ENCODE measurements around the gene IGFN1.

Gene IGFN1

DNA sequence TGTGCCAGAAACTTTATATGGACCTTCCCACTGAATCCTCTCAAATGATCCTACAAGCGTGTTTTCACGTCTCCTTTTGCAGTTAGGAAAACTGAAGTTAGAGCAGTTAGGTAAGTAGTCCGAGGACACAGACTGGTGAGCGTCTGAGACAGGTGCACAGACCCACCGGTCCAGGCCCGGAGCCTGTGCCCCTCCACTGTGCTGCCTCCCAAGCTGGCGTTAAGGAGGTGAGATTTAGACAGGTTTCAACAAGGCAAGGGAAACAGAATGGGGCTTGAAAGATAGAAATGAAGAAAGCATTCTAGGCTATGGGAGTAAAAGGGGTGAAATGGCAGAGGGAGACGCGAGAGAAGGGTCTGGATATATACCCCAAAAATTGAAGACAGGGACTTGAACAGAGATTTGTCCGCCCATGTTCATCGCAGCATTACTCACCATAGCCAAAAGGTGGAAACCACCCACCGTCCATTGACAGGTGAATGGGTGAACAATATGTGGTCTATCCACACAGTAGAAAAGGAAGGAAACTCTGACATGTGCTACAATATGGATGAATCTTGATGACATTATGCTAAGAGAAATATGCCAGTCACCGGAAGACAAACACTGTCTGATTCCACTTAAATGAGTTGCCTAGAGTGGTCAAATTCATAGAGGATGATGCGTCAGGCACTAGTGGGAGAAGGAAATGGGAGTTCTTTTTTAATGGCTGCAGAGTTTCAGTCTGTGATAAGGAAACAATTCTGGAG is 77.0 kb downstream of the IGFN1 start:
- Histone ChIP-seq H3K9me3 (ENCODE audit: control insufficient read depth, insufficient read depth, low read depth, low read length) (no peaks in the 10 kb centered on the region), H3K4me1 (ENCODE audit: control insufficient read depth, insufficient read depth, low read length) (peaks cover 2% of the 10 kb centered on the region; the same call in 1 of the 2 replicates), H3K9ac (ENCODE audit: low read length) (no peak overlapping the region), H3K27me3 (ENCODE audit: control insufficient read depth, insufficient read depth, low read length) (no peaks in the 10 kb centered on the region; the same call in 1 of the 2 replicates), H3K27ac (ENCODE audit: low read depth, low read length) (no peak overlapping the region), H3K4me3 (ENCODE audit: low read depth, low read length) (no peak overlapping the region), H3K36me3 (ENCODE audit: control insufficient read depth, insufficient read depth, low read length) (no peaks in the 10 kb centered on the region)

GRCh38 chr1:201268604-201269151 is 78.1 kb downstream of the IGFN1 start:
- no peak overlapping the region for H3K27ac ChIP-seq (ENCODE audit: low read depth, low read length)
- H3K9ac ChIP-seq (ENCODE audit: low read length): no peak overlapping the region

GRCh38 chr1:201269281-201269680 is 78.7 kb downstream of the IGFN1 start:
- Histone ChIP-seq H3K4me1 (ENCODE audit: control insufficient read depth, insufficient read depth, low read length) (peaks cover 6% of the 10 kb centered on the region; the same call in 1 of the 2 replicates), H3K9ac (ENCODE audit: low read length) (no peak overlapping the region), H3K4me3 (ENCODE audit: low read depth, low read length) (no peak overlapping the region), H3K27ac (ENCODE audit: low read depth, low read length) (no peak overlapping the region), H3K9me3 (ENCODE audit: control insufficient read depth, insufficient read depth, low read depth, low read length) (no peaks in the 10 kb centered on the region), H3K27me3 (ENCODE audit: control insufficient read depth, insufficient read depth, low read length) (peaks cover 2% of the 10 kb centered on the region; the same call in 1 of the 2 replicates), H3K36me3 (ENCODE audit: control insufficient read depth, insufficient read depth, low read length) (no peaks in the 10 kb centered on the region)

More at GRCh38 chr1:201268604-201269151, 78.1 kb downstream of the IGFN1 start:
- H3K36me3 ChIP-seq (ENCODE audit: control insufficient read depth, insufficient read depth, low read length): no peaks in the 10 kb centered on the region
- H3K4me3 ChIP-seq (ENCODE audit: low read depth, low read length): no peak overlapping the region
- H3K27me3 ChIP-seq (ENCODE audit: control insufficient read depth, insufficient read depth, low read length): peaks cover 2% of the 10 kb centered on the region; the same call in 1 of the 2 replicates
- H3K4me1 ChIP-seq (ENCODE audit: control insufficient read depth, insufficient read depth, low read length): peaks cover 6% of the 10 kb centered on the region; the same call in 1 of the 2 replicates
- no peaks in the 10 kb centered on the region for H3K9me3 ChIP-seq (ENCODE audit: control insufficient read depth, insufficient read depth, low read depth, low read length)

GRCh38 chr1:201269900-201270410 is 79.3 kb downstream of the IGFN1 start:
- Histone ChIP-seq H3K27me3 (ENCODE audit: control insufficient read depth, insufficient read depth, low read length) (peaks cover 2% of the 10 kb centered on the region; the same call in 1 of the 2 replicates), H3K4me1 (ENCODE audit: control insufficient read depth, insufficient read depth, low read length) (peaks cover 6% of the 10 kb centered on the region; the same call in 1 of the 2 replicates), H3K27ac (ENCODE audit: low read depth, low read length) (no peak overlapping the region)

GRCh38 chr1:201270616-201271390 is 80.2 kb downstream of the IGFN1 start:
- Histone ChIP-seq H3K9ac (ENCODE audit: low read length) (no peak overlapping the region), H3K27me3 (ENCODE audit: control insufficient read depth, insufficient read depth, low read length) (peaks cover 2% of the 10 kb centered on the region; the same call in 1 of the 2 replicates), H3K27ac (ENCODE audit: low read depth, low read length) (no peak overlapping the region), H3K4me1 (ENCODE audit: control insufficient read depth, insufficient read depth, low read length) (peaks cover 6% of the 10 kb centered on the region; the same call in 1 of the 2 replicates), H3K4me3 (ENCODE audit: low read depth, low read length) (no peak overlapping the region), H3K9me3 (ENCODE audit: control insufficient read depth, insufficient read depth, low read depth, low read length) (no peaks in the 10 kb centered on the region), H3K36me3 (ENCODE audit: control insufficient read depth, insufficient read depth, low read length) (no peaks in the 10 kb centered on the region)

More at GRCh38 chr1:201269900-201270410, 79.3 kb downstream of the IGFN1 start:
- Histone ChIP-seq H3K9me3 (ENCODE audit: control insufficient read depth, insufficient read depth, low read depth, low read length) (no peaks in the 10 kb centered on the region), H3K9ac (ENCODE audit: low read length) (no peak overlapping the region), H3K36me3 (ENCODE audit: control insufficient read depth, insufficient read depth, low read length) (no peaks in the 10 kb centered on the region), H3K4me3 (ENCODE audit: low read depth, low read length) (no peak overlapping the region)

- Histone ChIP-seq H3K27me3 (ENCODE audit: control insufficient read depth, insufficient read depth, low read length) (peaks cover 2% of the 10 kb centered on the region; the same call in 1 of the 2 replicates), H3K27ac (ENCODE audit: low read depth, low read length) (no peak overlapping the region)
Measured at GRCh38 chr1:201272799-201273198, 82.2 kb downstream of the IGFN1 start.

DNA sequence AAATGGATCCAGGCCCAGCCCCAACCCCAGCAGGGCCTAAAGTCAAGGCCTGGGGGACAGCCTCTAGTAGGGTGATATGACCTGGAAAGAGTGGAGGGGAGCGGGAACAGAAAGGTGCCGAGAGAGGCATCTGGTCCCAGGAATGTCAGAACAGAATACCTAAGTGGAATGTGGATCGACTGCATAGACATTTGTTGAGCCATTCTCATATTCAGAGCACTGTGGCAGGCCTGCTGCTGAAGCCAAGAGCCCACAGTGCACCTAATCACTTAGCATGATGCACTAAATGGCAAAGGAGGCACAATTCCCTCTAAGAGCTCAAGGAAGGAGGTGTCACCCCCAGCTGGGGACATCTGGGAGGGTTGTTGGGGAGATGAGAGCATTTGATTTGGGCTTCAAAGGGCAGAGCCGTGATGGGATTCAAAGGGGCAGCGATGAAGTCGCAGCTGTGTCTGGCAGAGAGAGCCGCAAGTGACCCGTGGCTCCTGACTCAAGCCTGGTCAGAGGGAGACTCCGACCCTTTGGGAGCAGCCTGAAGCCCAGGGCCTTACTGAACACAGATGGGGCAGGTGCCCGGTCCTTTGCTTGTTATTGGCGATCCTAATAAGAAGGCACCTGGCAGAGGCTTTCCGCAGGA is 84.1 kb downstream of the IGFN1 start:
- Histone ChIP-seq H3K36me3 (ENCODE audit: control insufficient read depth, insufficient read depth, low read length) (no peaks in the 10 kb centered on the region), H3K9me3 (ENCODE audit: control insufficient read depth, insufficient read depth, low read depth, low read length) (no peaks in the 10 kb centered on the region), H3K27ac (ENCODE audit: low read depth, low read length) (no peak overlapping the region), H3K4me3 (ENCODE audit: low read depth, low read length) (no peak overlapping the region), H3K9ac (ENCODE audit: low read length) (no peak overlapping the region), H3K4me1 (ENCODE audit: control insufficient read depth, insufficient read depth, low read length) (peaks cover 6% of the 10 kb centered on the region; the same call in 1 of the 2 replicates), H3K27me3 (ENCODE audit: control insufficient read depth, insufficient read depth, low read length) (peaks cover 2% of the 10 kb centered on the region; the same call in 1 of the 2 replicates)

More at GRCh38 chr1:201272799-201273198, 82.2 kb downstream of the IGFN1 start:
- Histone ChIP-seq H3K36me3 (ENCODE audit: control insufficient read depth, insufficient read depth, low read length) (no peaks in the 10 kb centered on the region), H3K4me3 (ENCODE audit: low read depth, low read length) (no peak overlapping the region), H3K9ac (ENCODE audit: low read length) (no peak overlapping the region), H3K4me1 (ENCODE audit: control insufficient read depth, insufficient read depth, low read length) (peaks cover 6% of the 10 kb centered on the region; the same call in 1 of the 2 replicates), H3K9me3 (ENCODE audit: control insufficient read depth, insufficient read depth, low read depth, low read length) (no peaks in the 10 kb centered on the region)

GRCh38 chr1:201275253-201275666 is 84.6 kb downstream of the IGFN1 start:
- Histone ChIP-seq H3K4me3 (ENCODE audit: low read depth, low read length) (no peak overlapping the region), H3K27me3 (ENCODE audit: control insufficient read depth, insufficient read depth, low read length) (peaks cover 2% of the 10 kb centered on the region; the same call in 1 of the 2 replicates), H3K9ac (ENCODE audit: low read length) (no peak overlapping the region), H3K27ac (ENCODE audit: low read depth, low read length) (no peak overlapping the region), H3K4me1 (ENCODE audit: control insufficient read depth, insufficient read depth, low read length) (peaks cover 6% of the 10 kb centered on the region; the same call in 1 of the 2 replicates), H3K9me3 (ENCODE audit: control insufficient read depth, insufficient read depth, low read depth, low read length) (no peaks in the 10 kb centered on the region), H3K36me3 (ENCODE audit: control insufficient read depth, insufficient read depth, low read length) (no peaks in the 10 kb centered on the region)

DNA sequence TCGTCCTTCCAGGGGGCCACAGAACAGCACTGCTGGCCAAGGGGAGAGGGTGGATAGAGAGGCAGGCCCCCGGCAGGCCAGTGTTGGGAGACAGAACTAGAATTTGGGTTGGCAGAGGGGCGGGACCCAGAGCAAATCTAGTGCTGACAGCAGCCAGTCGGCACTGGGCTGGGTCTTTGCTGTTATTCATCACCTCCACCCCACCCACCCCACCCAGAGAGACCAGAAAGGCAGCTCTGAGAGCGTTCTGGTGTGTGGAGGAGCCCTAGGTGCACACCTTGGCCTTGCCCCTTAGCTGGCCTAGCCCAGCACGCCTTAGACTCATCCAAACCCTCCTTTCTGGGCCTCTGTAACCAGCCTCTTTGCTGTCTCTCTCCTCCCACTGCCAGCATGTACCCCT is 86.3 kb downstream of the IGFN1 start:
- H3K9me3 ChIP-seq (ENCODE audit: control insufficient read depth, insufficient read depth, low read depth, low read length): no peaks in the 10 kb centered on the region
- H3K27ac ChIP-seq (ENCODE audit: low read depth, low read length): no peak overlapping the region
- no peaks in the 10 kb centered on the region for H3K36me3 ChIP-seq (ENCODE audit: control insufficient read depth, insufficient read depth, low read length)
- H3K27me3 ChIP-seq (ENCODE audit: control insufficient read depth, insufficient read depth, low read length): peaks cover 15% of the 10 kb centered on the region
- H3K9ac ChIP-seq (ENCODE audit: low read length): no peak overlapping the region
- peaks cover 6% of the 10 kb centered on the region; the same call in 1 of the 2 replicates for H3K4me1 ChIP-seq (ENCODE audit: control insufficient read depth, insufficient read depth, low read length)
- no peak overlapping the region for H3K4me3 ChIP-seq (ENCODE audit: low read depth, low read length)

- H3K9me3 ChIP-seq (ENCODE audit: control insufficient read depth, insufficient read depth, low read depth, low read length): no peaks in the 10 kb centered on the region
- H3K4me1 ChIP-seq (ENCODE audit: control insufficient read depth, insufficient read depth, low read length): peaks cover 6% of the 10 kb centered on the region; the same call in 1 of the 2 replicates
- no peaks in the 10 kb centered on the region for H3K36me3 ChIP-seq (ENCODE audit: control insufficient read depth, insufficient read depth, low read length)
- no peak overlapping the region for H3K9ac ChIP-seq (ENCODE audit: low read length)
- peaks cover 20% of the 10 kb centered on the region for H3K27me3 ChIP-seq (ENCODE audit: control insufficient read depth, insufficient read depth, low read length)
- no peak overlapping the region for H3K4me3 ChIP-seq (ENCODE audit: low read depth, low read length)
- H3K27ac ChIP-seq (ENCODE audit: low read depth, low read length): no peak overlapping the region
Measured at GRCh38 chr1:201277441-201277840, 86.8 kb downstream of the IGFN1 start.

Data from HUES6 (cell line).